Lower leg skin (tissue), 4 donors: Measurements from ENCODE around the gene TLE4. TPM values are rescaled to one million over a fixed set of nuclear protein-coding genes. Genes with fewer than 3 reads are reported as not detected.

Experiments used
- DNase-seq, 2 donors: peaks; one replicate each; pipeline ENCODE4 v3.0.0-alpha.2; 2019; ENCODE audit warnings: low spot score in 2 of 2
- H3K4me3 ChIP-seq: fragments of 200-600 bp; sonication (generic); 2 replicates; pipeline ENCODE4 v1.5.1; 2017; ENCODE audit warnings: mild to moderate bottlenecking, low read depth; ENCODE audit not compliant: poor library complexity, severe bottlenecking
- POLR2A ChIP-seq, 2 donors: fragments of 450-650 bp; IDR thresholded peaks; one replicate each; pipeline ENCODE4 v1.6.1; 2016 to 2017; ENCODE audit warnings: antibody characterized with exemption in 2 of 2, mild to moderate bottlenecking in 1 of 2, moderate library complexity in 1 of 2
- WGBS, 2 donors: methylation state at CpG; one replicate each; pipeline ENCODE4 v1.1.5; 2018; 5-methylcytosine and 5-hydroxymethylcytosine counted together
- intact Hi-C: fragments of 100-400 bp; cut with DNase I; formaldehyde crosslinking; loops from one replicate; pipeline ENCODE4 v1.15.0; 2023; ENCODE audit warnings: low total_unique reads
- total RNA-seq, 4 donors: library from RNA; depleted of rRNA; stranded (reverse); fragments of >200 nt; gene quantifications; one replicate each; pipeline ENCODE4 v1.1.0, GENCODE V29; 2016
- TF ChIP-seq, protein P1 (sequence below), 3 donors: fragments of 450-650 bp; IDR thresholded peaks; one replicate each; pipeline ENCODE4 v1.5.1; 2016; ENCODE audit warnings: antibody characterized with exemption in 3 of 3, mild to moderate bottlenecking in 3 of 3, moderate library complexity in 2 of 3

The TLE4 gene
- total RNA-seq, 4 donors from 2014 or later: 46.8 to 97.9 (median 54.1) TPM

DNA sequence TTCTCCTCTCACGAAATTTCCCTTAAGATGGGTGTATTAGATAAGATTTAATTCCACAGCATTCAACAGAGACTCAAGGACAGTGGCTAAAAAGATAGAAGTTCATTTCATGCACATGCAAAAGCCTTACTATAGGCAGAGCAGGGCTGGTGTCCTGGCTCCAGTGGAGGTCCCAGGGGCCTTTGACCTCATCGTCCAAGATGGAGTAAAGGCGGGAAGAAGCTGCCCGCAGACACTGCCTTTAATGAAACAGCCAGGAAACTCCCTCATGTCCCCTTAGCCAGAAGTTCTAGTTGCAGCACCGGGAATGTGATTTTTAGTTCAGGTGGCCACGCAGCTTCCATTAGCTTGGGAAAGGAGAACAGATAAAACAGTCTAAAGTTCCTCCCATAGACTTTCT, 190.3 kb downstream of the TLE4 start:
- no peak overlapping the region for H3K4me3 ChIP-seq
- WGBS, 2 donors: 94% methylated on average over 6 of the region's 6 CpGs
- no peak for DNase-seq
- TF ChIP-seq, protein P1, sequence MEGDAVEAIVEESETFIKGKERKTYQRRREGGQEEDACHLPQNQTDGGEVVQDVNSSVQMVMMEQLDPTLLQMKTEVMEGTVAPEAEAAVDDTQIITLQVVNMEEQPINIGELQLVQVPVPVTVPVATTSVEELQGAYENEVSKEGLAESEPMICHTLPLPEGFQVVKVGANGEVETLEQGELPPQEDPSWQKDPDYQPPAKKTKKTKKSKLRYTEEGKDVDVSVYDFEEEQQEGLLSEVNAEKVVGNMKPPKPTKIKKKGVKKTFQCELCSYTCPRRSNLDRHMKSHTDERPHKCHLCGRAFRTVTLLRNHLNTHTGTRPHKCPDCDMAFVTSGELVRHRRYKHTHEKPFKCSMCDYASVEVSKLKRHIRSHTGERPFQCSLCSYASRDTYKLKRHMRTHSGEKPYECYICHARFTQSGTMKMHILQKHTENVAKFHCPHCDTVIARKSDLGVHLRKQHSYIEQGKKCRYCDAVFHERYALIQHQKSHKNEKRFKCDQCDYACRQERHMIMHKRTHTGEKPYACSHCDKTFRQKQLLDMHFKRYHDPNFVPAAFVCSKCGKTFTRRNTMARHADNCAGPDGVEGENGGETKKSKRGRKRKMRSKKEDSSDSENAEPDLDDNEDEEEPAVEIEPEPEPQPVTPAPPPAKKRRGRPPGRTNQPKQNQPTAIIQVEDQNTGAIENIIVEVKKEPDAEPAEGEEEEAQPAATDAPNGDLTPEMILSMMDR (IDR thresholded peaks at IDR 0.05): no peak
- TF ChIP-seq POLR2A (IDR thresholded peaks at IDR 0.05): no peak
- intact Hi-C loops: no loop called here

DNA sequence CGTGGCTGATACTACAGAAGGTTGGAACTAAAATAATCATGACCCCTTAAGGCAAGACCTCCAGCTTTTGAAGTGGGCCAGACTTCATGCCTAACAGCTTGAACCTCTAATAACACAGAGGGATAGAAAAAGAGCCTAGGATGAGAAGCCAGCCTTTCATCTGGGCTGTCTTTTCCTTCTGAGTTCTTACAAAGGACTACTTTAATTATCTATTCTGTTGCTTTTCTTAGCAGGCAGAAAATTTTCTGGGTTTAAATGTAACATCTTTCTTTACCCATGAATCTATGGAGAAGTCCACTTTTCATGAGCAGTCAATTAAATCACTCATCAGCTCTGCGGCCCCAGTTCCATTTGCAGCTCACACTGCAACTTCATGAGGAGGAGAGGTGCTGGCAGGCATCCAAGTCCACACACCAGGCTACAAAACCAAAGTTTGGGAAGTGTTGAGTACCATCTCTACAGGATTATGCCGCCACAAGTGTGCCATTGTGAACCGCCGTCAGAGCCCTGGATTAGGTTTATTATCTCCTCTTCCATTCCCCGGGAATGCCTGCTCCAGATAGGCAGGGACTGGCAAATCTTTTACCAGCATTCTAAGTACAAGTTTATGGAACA, 192.0 kb downstream of the TLE4 start:
- 69 to 74% methylated on average over 6 of the region's 6 CpGs for WGBS, 2 donors
- intact Hi-C loops: no loop called here
- H3K4me3 ChIP-seq: no peak overlapping the region
- TF ChIP-seq, protein P1 (IDR thresholded peaks at IDR 0.05): no peak
- no peak for TF ChIP-seq POLR2A (IDR thresholded peaks at IDR 0.05)
- no peak for DNase-seq

DNA sequence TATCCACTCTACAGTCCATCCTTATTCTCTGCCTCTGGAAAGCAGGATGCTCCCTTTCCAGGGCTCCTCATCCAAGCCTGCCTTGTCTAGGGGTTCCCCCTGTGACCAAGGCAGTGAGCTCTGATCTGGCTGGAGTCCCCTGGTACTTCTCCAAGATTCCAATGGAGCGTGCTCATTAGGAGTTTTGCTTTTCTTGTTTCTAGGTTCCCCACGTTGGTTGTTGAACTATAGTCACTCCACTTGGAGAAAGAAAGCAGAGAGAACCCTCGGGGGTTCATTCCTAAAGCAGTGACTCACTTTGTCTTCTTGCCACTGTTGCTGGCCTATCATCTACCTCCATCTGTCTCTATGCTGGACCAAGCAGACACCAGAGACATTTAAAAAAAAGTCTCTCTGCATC, 192.6 kb downstream of the TLE4 start:
- intact Hi-C loops: no loop called here
- DNase-seq: peak in 1 of 2 donors; percentile 31

DNA sequence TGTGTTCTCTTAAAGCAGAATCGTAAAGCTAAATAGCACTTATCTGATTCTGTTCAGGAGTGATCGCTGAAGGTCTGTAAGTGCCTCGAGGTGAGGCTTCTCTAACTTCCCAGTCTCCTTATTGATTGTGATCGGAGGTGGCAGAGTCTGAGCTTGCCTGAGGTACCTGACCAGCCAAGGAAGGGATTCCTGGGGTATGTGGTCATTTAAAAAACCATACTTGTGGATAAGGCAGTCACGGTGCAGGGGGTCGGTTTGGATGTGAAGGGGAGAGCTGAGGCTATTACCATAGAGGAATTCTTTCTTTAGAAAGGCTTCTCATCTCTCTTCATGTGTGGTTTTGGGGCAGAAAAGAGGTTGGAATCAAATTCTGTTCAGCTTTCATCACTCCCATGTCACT, 193.7 kb downstream of the TLE4 start:
- 77 to 79% methylated on average over 6 of the region's 6 CpGs for WGBS, 2 donors
- TF ChIP-seq, protein P1 (IDR thresholded peaks at IDR 0.05): no peak
- no peak for TF ChIP-seq POLR2A (IDR thresholded peaks at IDR 0.05)
- no peak for DNase-seq
- intact Hi-C loops: no loop called here
- H3K4me3 ChIP-seq: no peak overlapping the region

More for the DNA sequence above, 192.6 kb downstream of the TLE4 start:
- H3K4me3 ChIP-seq: no peak overlapping the region
- WGBS, 2 donors: 25 to 35% methylated on average over 3 of the region's 3 CpGs
- TF ChIP-seq, protein P1 (IDR thresholded peaks at IDR 0.05): no peak
- no peak for TF ChIP-seq POLR2A (IDR thresholded peaks at IDR 0.05)

DNA sequence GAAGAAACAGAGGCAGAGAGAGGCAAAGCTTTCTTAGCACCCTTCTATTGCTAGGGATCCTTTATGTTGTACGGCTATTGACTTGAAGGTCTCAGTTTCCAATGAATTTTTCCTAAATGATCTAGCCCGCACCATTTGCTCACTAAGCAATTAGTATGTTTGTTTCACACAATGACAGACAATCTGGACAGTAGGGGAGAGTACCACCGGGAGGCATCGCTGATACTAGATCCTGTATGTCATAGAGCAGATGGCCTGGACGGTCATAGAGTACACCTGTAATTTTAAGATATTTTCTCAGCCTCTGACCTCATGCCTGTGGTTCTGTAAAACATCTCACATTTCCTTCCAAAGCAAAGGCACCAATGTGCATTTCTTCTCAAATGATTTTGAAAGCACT, 194.3 kb downstream of the TLE4 start:
- WGBS, 2 donors: 95 to 97% methylated on average over 5 of the region's 5 CpGs
- no peak overlapping the region for H3K4me3 ChIP-seq
- DNase-seq: no peak
- TF ChIP-seq POLR2A (IDR thresholded peaks at IDR 0.05): no peak
- TF ChIP-seq, protein P1 (IDR thresholded peaks at IDR 0.05): no peak
- intact Hi-C loops: no loop called here

DNA sequence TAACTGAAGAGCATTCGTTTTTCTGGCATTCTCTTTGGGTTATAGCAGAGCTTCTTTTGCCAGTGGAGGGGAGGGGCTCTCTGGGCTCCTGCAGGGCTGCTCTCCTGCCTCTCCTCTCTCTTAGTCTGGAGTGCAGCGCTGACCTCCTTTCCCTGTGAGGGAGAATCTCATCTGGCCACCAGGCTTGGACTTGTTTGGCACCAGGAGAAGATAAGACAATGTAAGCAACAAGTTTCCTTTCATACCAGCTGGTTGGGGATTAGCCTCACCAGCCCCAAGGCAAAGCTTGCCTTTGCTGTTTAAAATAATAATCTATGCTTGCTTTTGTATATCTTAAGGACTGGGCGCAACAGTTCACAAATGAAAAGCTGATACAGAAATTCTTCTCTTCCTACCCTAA, 196.4 kb downstream of the TLE4 start:
- DNase-seq: no peak
- no peak overlapping the region for H3K4me3 ChIP-seq
- TF ChIP-seq, protein P1 (IDR thresholded peaks at IDR 0.05): no peak
- TF ChIP-seq POLR2A (IDR thresholded peaks at IDR 0.05): no peak
- 28 to 35% methylated on average over 3 of the region's 3 CpGs for WGBS, 2 donors
- intact Hi-C loops: no loop called here
